ENCODE measurements around the gene TMX3.

The TMX3 gene

GRCh38 chr18:68714712-68715496 is at the start of gene TMX3:
Gene TMX3, minus strand, starts transcription at chr18:68715108. Its CDS starts 127 bp downstream, at chr18:68714981.
- no peak for TF ChIP-seq CTCF (conservative IDR thresholded peaks at IDR 0.05; ENCODE audit: low read length)
- DNase-seq (ENCODE audit: low read depth): peak; percentile 90

GRCh38 chr18:68764016-68764415 is 49.1 kb upstream of the TMX3 start:
- no peak for TF ChIP-seq CTCF (conservative IDR thresholded peaks at IDR 0.05; ENCODE audit: low read length)
- H3K4me3 ChIP-seq (ENCODE audit: low read length): no peak overlapping the region
- no peak for DNase-seq (ENCODE audit: low read depth)

More at GRCh38 chr18:68714712-68715496, at the start of gene TMX3:
- peak within 1 kb of the TSS; percentile 90 for H3K4me3 ChIP-seq (ENCODE audit: low read length)

GRCh38 chr18:68763083-68763482 is 48.2 kb upstream of the TMX3 start:
- H3K4me3 ChIP-seq (ENCODE audit: low read length): no peak overlapping the region
- no peak for TF ChIP-seq CTCF (conservative IDR thresholded peaks at IDR 0.05; ENCODE audit: low read length)
- no peak for DNase-seq (ENCODE audit: low read depth)

GRCh38 chr18:68759308-68759707 is 44.4 kb upstream of the TMX3 start:
- no peak for TF ChIP-seq CTCF (conservative IDR thresholded peaks at IDR 0.05; ENCODE audit: low read length)
- no peak for DNase-seq (ENCODE audit: low read depth)
- H3K4me3 ChIP-seq (ENCODE audit: low read length): no peak overlapping the region

GRCh38 chr18:68757126-68757525 is 42.2 kb upstream of the TMX3 start:
- TF ChIP-seq CTCF (conservative IDR thresholded peaks at IDR 0.05; ENCODE audit: low read length): no peak
- DNase-seq (ENCODE audit: low read depth): peak; percentile 33
- H3K4me3 ChIP-seq (ENCODE audit: low read length): no peak overlapping the region

GRCh38 chr18:68742206-68742605 is 27.3 kb upstream of the TMX3 start:
- peak; percentile 61 for DNase-seq (ENCODE audit: low read depth)
- no peak overlapping the region for H3K4me3 ChIP-seq (ENCODE audit: low read length)
- no peak for TF ChIP-seq CTCF (conservative IDR thresholded peaks at IDR 0.05; ENCODE audit: low read length)

GRCh38 chr18:68740966-68741365 is 26.1 kb upstream of the TMX3 start:
- DNase-seq (ENCODE audit: low read depth): peak; percentile 45
- no peak overlapping the region for H3K4me3 ChIP-seq (ENCODE audit: low read length)
- no peak for TF ChIP-seq CTCF (conservative IDR thresholded peaks at IDR 0.05; ENCODE audit: low read length)
